ENCODE results near the gene UTP25. TPM values are rescaled to one million over a fixed set of nuclear protein-coding genes. Genes with fewer than 3 reads are reported as not detected.

Gene UTP25
- total RNA-seq, 1 donor from 2014 or later, result 7.4 TPM

DNA sequence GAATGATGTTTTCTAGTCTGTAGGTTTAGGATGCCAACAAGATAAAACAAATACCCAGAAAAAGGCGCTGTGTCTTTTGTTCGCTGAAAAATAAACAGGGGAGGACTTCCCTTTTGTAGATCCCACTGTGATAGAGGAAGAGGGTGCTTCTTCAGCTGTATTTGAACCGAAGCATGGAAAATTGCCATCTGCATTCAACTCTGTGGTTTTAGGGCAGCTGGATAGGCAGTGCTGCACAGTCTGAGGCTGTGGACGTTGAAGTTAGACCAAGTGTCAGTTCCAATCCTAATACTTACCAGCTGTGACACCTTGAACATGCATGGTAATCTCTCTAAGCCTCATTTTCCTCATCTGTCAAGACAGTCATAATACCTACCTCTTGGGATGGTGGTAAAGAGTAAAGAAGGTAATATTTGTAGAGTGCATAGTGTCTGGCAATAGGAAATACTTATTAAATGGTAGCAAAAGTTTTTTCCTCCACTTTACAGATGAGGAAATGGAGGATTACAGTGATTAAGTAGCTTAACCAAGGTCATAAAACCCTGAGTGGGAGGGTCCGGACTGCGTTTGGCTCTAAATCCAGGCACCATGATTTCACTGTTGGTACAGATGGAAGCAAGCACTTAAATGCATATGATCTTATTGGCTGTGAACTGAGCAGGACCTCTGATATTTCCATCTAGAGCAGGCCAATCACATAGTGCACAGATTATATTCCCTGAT is 48.5 kb downstream of the UTP25 start:
- H3K36me3 Mint-ChIP-seq (ENCODE audit: low read depth, unreplicated experiment), result no peaks in the 10 kb centered on the region
- no peaks in the 10 kb centered on the region for H3K9me3 ChIP-seq (ENCODE audit: insufficient read depth, low read depth, low read length)
- H3K27me3 Mint-ChIP-seq (ENCODE audit: low read depth, unreplicated experiment), result no peaks in the 10 kb centered on the region
- DNase-seq (ENCODE audit: low read depth), result peak; percentile 41
- peak overlapping the region; percentile 52 for H3K27ac ChIP-seq (ENCODE audit: low read depth, low read length)
- peak overlapping the region; percentile 61 for H2AFZ ChIP-seq (ENCODE audit: low read depth, low read length)
- TF ChIP-seq, protein P1, sequence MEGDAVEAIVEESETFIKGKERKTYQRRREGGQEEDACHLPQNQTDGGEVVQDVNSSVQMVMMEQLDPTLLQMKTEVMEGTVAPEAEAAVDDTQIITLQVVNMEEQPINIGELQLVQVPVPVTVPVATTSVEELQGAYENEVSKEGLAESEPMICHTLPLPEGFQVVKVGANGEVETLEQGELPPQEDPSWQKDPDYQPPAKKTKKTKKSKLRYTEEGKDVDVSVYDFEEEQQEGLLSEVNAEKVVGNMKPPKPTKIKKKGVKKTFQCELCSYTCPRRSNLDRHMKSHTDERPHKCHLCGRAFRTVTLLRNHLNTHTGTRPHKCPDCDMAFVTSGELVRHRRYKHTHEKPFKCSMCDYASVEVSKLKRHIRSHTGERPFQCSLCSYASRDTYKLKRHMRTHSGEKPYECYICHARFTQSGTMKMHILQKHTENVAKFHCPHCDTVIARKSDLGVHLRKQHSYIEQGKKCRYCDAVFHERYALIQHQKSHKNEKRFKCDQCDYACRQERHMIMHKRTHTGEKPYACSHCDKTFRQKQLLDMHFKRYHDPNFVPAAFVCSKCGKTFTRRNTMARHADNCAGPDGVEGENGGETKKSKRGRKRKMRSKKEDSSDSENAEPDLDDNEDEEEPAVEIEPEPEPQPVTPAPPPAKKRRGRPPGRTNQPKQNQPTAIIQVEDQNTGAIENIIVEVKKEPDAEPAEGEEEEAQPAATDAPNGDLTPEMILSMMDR (IDR thresholded peaks at IDR 0.05; ENCODE audit: insufficient read depth, low read depth, low read length), result no peak
- TF ChIP-seq EZH2 (IDR thresholded peaks at IDR 0.05; ENCODE audit: insufficient read depth, low read length), result no peak
- H3K4me2 ChIP-seq (ENCODE audit: low read length), result peak overlapping the region; percentile 73
- peaks cover 47% of the 10 kb centered on the region for H3K4me1 ChIP-seq (ENCODE audit: insufficient read depth, low read length)
- FAIRE-seq, result no peak
- H3K27me3 ChIP-seq (ENCODE audit: insufficient read depth, low read length), result no peaks in the 10 kb centered on the region
- H3K9me3 Mint-ChIP-seq (ENCODE audit: unreplicated experiment), result no peaks in the 10 kb centered on the region
- peaks cover 18% of the 10 kb centered on the region for H3K4me1 Mint-ChIP-seq (ENCODE audit: low read depth, unreplicated experiment)
- H3K79me2 ChIP-seq (ENCODE audit: insufficient read depth, low read length), result no peaks in the 10 kb centered on the region
- no peak overlapping the region for H3K27ac Mint-ChIP-seq (ENCODE audit: unreplicated experiment)
- no peaks in the 10 kb centered on the region for H3K36me3 ChIP-seq (ENCODE audit: insufficient read depth, low read length)
- H3K4me3 ChIP-seq (ENCODE audit: insufficient read depth, low read depth, low read length), result peak overlapping the region; percentile 26
- no peaks in the 10 kb centered on the region for H4K20me1 ChIP-seq (ENCODE audit: insufficient read depth, low read length)
- H3K9ac ChIP-seq (ENCODE audit: low read length), result peak overlapping the region; percentile 55
- H3K4me3 Mint-ChIP-seq (ENCODE audit: unreplicated experiment), result no peak overlapping the region

DNA sequence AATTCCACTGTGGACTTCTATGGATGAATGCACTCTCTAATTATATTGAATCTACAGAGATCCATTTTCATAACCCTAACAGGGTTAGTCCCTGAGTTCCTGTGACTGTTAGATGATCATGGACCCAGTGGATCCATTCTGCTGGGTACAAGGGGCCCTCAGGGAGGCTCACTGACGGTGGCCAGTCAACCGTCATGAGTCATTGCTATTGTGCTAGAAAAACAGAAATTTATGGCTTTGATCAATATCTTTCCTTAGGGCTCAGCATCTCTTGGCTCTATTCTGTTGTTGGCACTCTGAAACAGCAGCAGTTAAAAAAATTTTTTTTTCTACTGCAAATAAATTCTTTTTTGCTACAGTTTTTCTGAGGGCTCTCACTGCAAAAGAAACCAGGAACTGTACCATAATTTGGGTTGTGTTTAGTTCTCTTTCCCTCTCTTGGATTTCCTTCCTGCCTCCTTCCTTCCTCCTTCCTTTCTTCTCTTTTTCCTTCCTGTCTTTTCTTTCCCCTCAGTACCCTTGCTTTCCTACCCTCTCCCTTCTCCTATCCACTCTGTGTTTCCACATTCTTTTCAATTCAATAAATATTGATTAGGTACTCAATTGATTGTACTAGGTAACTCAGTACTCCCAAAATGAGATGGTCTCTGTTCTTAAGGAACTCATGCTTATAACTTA is 49.5 kb downstream of the UTP25 start:
- H3K4me2 ChIP-seq (ENCODE audit: low read length), result no peak overlapping the region
- no peak overlapping the region for H3K9ac ChIP-seq (ENCODE audit: low read length)
- no peaks in the 10 kb centered on the region for H3K36me3 Mint-ChIP-seq (ENCODE audit: low read depth, unreplicated experiment)
- H3K4me1 ChIP-seq (ENCODE audit: insufficient read depth, low read length), result peaks cover 47% of the 10 kb centered on the region
- no peak overlapping the region for H3K27ac ChIP-seq (ENCODE audit: low read depth, low read length)
- H3K4me3 Mint-ChIP-seq (ENCODE audit: unreplicated experiment), result no peak overlapping the region
- no peaks in the 10 kb centered on the region for H3K36me3 ChIP-seq (ENCODE audit: insufficient read depth, low read length)
- H3K4me3 ChIP-seq (ENCODE audit: insufficient read depth, low read depth, low read length), result no peak overlapping the region
- H3K9me3 ChIP-seq (ENCODE audit: insufficient read depth, low read depth, low read length), result no peaks in the 10 kb centered on the region
- DNase-seq (ENCODE audit: low read depth) (no peak), FAIRE-seq (no peak)
- no peaks in the 10 kb centered on the region for H3K9me3 Mint-ChIP-seq (ENCODE audit: unreplicated experiment)
- H3K27ac Mint-ChIP-seq (ENCODE audit: unreplicated experiment), result no peak overlapping the region
- no peak for TF ChIP-seq EZH2 (IDR thresholded peaks at IDR 0.05; ENCODE audit: insufficient read depth, low read length)
- TF ChIP-seq, protein P1 (IDR thresholded peaks at IDR 0.05; ENCODE audit: insufficient read depth, low read depth, low read length), result no peak
- no peaks in the 10 kb centered on the region for H4K20me1 ChIP-seq (ENCODE audit: insufficient read depth, low read length)
- H3K27me3 Mint-ChIP-seq (ENCODE audit: low read depth, unreplicated experiment), result no peaks in the 10 kb centered on the region
- H3K4me1 Mint-ChIP-seq (ENCODE audit: low read depth, unreplicated experiment), result peaks cover 19% of the 10 kb centered on the region
- no peaks in the 10 kb centered on the region for H3K79me2 ChIP-seq (ENCODE audit: insufficient read depth, low read length)
- no peaks in the 10 kb centered on the region for H3K27me3 ChIP-seq (ENCODE audit: insufficient read depth, low read length)
- H2AFZ ChIP-seq (ENCODE audit: low read depth, low read length), result no peak overlapping the region

- Histone ChIP-seq H3K9ac (ENCODE audit: low read length) (peak overlapping the region; percentile 32), H3K4me3 (ENCODE audit: insufficient read depth, low read depth, low read length) (no peak overlapping the region), H4K20me1 (ENCODE audit: insufficient read depth, low read length) (no peaks in the 10 kb centered on the region), H3K4me2 (ENCODE audit: low read length) (peak overlapping the region; percentile 54), H3K36me3 (ENCODE audit: insufficient read depth, low read length) (no peaks in the 10 kb centered on the region), H3K79me2 (ENCODE audit: insufficient read depth, low read length) (no peaks in the 10 kb centered on the region), H3K9me3 (ENCODE audit: insufficient read depth, low read depth, low read length) (no peaks in the 10 kb centered on the region), H3K4me1 (ENCODE audit: insufficient read depth, low read length) (peaks cover 44% of the 10 kb centered on the region), H2AFZ (ENCODE audit: low read depth, low read length) (no peak overlapping the region), H3K27ac (ENCODE audit: low read depth, low read length) (no peak overlapping the region), H3K27me3 (ENCODE audit: insufficient read depth, low read length) (no peaks in the 10 kb centered on the region)
- no peak for DNase-seq (ENCODE audit: low read depth)
- Mint-ChIP-seq H3K27me3 (ENCODE audit: low read depth, unreplicated experiment) (no peaks in the 10 kb centered on the region), H3K27ac (ENCODE audit: unreplicated experiment) (no peak overlapping the region), H3K36me3 (ENCODE audit: low read depth, unreplicated experiment) (no peaks in the 10 kb centered on the region), H3K4me1 (ENCODE audit: low read depth, unreplicated experiment) (peaks cover 23% of the 10 kb centered on the region), H3K9me3 (ENCODE audit: unreplicated experiment) (peaks cover 3% of the 10 kb centered on the region), H3K4me3 (ENCODE audit: unreplicated experiment) (no peak overlapping the region)
- no peak for FAIRE-seq
- TF ChIP-seq, protein P1 (IDR thresholded peaks at IDR 0.05; ENCODE audit: insufficient read depth, low read depth, low read length), result no peak
- no peak for TF ChIP-seq EZH2 (IDR thresholded peaks at IDR 0.05; ENCODE audit: insufficient read depth, low read length)
Measured at GRCh38 chr1:209878964-209879363, 51.2 kb downstream of the UTP25 start.

Data from astrocyte (in vitro differentiated cells and primary cell).